Fibroblast of skin of abdomen (primary cell): ENCODE data around the gene ESYT1.

Experiments
- DNase-seq: peaks from one replicate; pipeline ENCODE4 v3.0.0-alpha.2; 2013

The ESYT1 gene

GRCh38 chr12:56128670-56129205 lies 671 bp downstream of the ESYT1 start:
- no peak for DNase-seq

GRCh38 chr12:56129206-56129941 lies 1.3 kb downstream of the ESYT1 start:
- no peak for DNase-seq

GRCh38 chr12:56129942-56130495 lies 2.0 kb downstream of the ESYT1 start:
- no peak for DNase-seq

GRCh38 chr12:56130876-56131275 lies 2.8 kb downstream of the ESYT1 start:
- no peak for DNase-seq

- DNase-seq: no peak
These were observed 6.8 kb downstream of the ESYT1 start for GRCh38 chr12:56134897-56135296.

GRCh38 chr12:56137853-56138571 lies 9.9 kb downstream of the ESYT1 start:
- no peak for DNase-seq

- DNase-seq: no peak
These were observed 14.1 kb downstream of the ESYT1 start for GRCh38 chr12:56141946-56142784.

GRCh38 chr12:56143217-56143616 lies 15.2 kb downstream of the ESYT1 start:
- no peak for DNase-seq

GRCh38 chr12:56143870-56144269 lies 15.8 kb downstream of the ESYT1 start:
- no peak for DNase-seq

- DNase-seq: no peak
These were observed 17.1 kb downstream of the ESYT1 start for GRCh38 chr12:56145217-56145616.

- no peak for DNase-seq
These were observed 18.7 kb downstream of the ESYT1 start for GRCh38 chr12:56146492-56147460.

GRCh38 chr12:56150563-56150962 lies 22.5 kb downstream of the ESYT1 start:
- DNase-seq: no peak

- DNase-seq: no peak
These were observed 23.6 kb downstream of the ESYT1 start for GRCh38 chr12:56151672-56152131.

- peak; percentile 89 for DNase-seq
These were observed 24.2 kb downstream of the ESYT1 start, which contains the start of gene MYL6B for GRCh38 chr12:56152132-56152755. MYL6B (plus strand) TSS chr12:56152587; CDS start chr12:56153919, 1,332 bp downstream.

- no peak for DNase-seq
These were observed 24.9 kb downstream of the ESYT1 start for GRCh38 chr12:56152756-56153677.

- DNase-seq: no peak
These were observed 25.6 kb downstream of the ESYT1 start for GRCh38 chr12:56153678-56154065.

GRCh38 chr12:56154246-56154771 lies 26.2 kb downstream of the ESYT1 start:
- no peak for DNase-seq

GRCh38 chr12:56154818-56155217 lies 26.8 kb downstream of the ESYT1 start:
- DNase-seq: no peak

GRCh38 chr12:56155256-56155845 lies 27.3 kb downstream of the ESYT1 start:
- DNase-seq: no peak
